D721Med (cell line): Measurements from ENCODE around the gene MUC15.
"Not testable (repeated sequence)": the region's sequence is repeated elsewhere in the genome, so short reads cannot be mapped to it uniquely, and the experiment has no call there.

ENCODE experiments used
- DNase-seq: peaks from one replicate; pipeline ENCODE4 v3.0.0; 2011; ENCODE audit warnings: low spot score; ENCODE audit not compliant: insufficient read length
- FAIRE-seq: peaks from 2 replicates; lab custom pipeline; 2011; peaks lifted over from hg19 to GRCh38; lab: Jason Lieb, UNC
- CTCF ChIP-seq: IDR thresholded peaks from 2 replicates; pipeline ENCODE4 v1.5.1; 2012; ENCODE audit warnings: mild to moderate bottlenecking, control low read depth; ENCODE audit not compliant: insufficient read depth; ENCODE audit errors: missing control alignments

MUC15 gene

GRCh38 chr11:26607725-26608506 is 35.9 kb upstream of the MUC15 start:
- no peak for DNase-seq
- TF ChIP-seq CTCF, result no peak
- no peak for FAIRE-seq

GRCh38 chr11:26599876-26600434 is 27.9 kb upstream of the MUC15 start:
- no peak for TF ChIP-seq CTCF
- FAIRE-seq (no peak), DNase-seq (no peak)

- no peak for FAIRE-seq
- DNase-seq, result no peak
- no peak for TF ChIP-seq CTCF
Observed at GRCh38 chr11:26599425-26599824, 27.4 kb upstream of the MUC15 start.

- TF ChIP-seq CTCF, result no peak
- no peak for DNase-seq
- FAIRE-seq, result no peak
Observed at GRCh38 chr11:26597899-26598298, 25.8 kb upstream of the MUC15 start.

- not testable (repeated sequence) for DNase-seq, FAIRE-seq
Observed at GRCh38 chr11:26597049-26597689, 25.1 kb upstream of the MUC15 start.

- FAIRE-seq, result not testable (repeated sequence)
Observed at GRCh38 chr11:26595207-26595865, 23.3 kb upstream of the MUC15 start.

GRCh38 chr11:26593691-26594090 is 21.6 kb upstream of the MUC15 start:
- FAIRE-seq (no peak), DNase-seq (no peak)
- TF ChIP-seq CTCF, result no peak

More at GRCh38 chr11:26595207-26595865, 23.3 kb upstream of the MUC15 start:
- not testable (repeated sequence) for DNase-seq

GRCh38 chr11:26587073-26587472 is 15.0 kb upstream of the MUC15 start:
- no peak for DNase-seq
- no peak for TF ChIP-seq CTCF

More at GRCh38 chr11:26587073-26587472, 15.0 kb upstream of the MUC15 start:
- FAIRE-seq, result no peak
